ENCODE measurements around the gene DNAJC5G.
A peak's percentile ranks its signal among the peaks of the same experiment; 100 is the strongest.
"Not testable (repeated sequence)": the region's sequence is repeated elsewhere in the genome, so short reads cannot be mapped to it uniquely, and the experiment has no call there.

DNAJC5G gene

DNA sequence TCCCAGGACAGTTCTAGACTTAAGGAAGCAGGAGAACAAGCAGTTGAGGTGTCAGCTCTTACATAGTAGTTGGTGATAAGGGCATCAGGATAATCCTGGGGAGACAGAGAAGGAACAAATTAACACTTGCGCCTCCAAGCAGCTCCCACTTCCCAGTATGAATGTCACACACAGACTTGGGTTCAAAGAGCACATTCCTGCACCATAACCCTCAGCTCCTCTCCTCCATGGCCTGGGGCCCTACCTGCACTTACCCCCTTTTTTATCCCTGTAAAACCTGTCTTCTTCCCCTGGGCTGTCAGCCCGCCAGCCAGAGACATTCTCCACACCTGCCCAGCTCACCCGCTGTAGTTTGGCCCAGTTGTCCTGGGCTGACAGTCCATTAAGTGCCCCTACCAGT, 36.9 kb downstream of the DNAJC5G start:
- DNase-seq = no peak

GRCh38 chr2:27313882-27314645, 38.8 kb downstream of the DNAJC5G start:
- DNase-seq = no peak

DNA sequence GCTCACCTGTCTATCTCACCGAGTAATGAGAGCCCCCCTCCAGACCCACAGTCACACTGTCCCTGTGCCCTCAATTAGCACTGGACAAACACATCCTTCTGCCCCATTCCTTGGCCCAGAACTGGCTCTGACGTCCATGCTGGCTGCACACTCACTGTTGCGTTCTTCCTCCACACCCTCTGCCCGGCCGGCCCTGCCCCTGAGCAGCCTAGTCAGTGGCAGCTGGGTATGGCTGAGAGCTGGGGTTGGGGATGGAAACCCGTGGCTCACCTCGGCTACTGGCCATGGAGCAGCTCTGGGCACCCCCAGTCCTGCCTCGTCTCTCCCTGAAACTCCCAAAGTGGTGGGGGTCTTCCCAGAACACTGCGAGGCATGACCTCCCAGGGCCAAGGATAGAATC, 39.5 kb downstream of the DNAJC5G start:
- DNase-seq = no peak

- no peak for DNase-seq
Observed at GRCh38 chr2:27315122-27315521, 39.9 kb downstream of the DNAJC5G start.

GRCh38 chr2:27316655-27317412, 41.6 kb downstream of the DNAJC5G start:
- no peak for DNase-seq

- not testable (repeated sequence) for DNase-seq
Observed at GRCh38 chr2:27319839-27320238, 44.6 kb downstream of the DNAJC5G start.

DNA sequence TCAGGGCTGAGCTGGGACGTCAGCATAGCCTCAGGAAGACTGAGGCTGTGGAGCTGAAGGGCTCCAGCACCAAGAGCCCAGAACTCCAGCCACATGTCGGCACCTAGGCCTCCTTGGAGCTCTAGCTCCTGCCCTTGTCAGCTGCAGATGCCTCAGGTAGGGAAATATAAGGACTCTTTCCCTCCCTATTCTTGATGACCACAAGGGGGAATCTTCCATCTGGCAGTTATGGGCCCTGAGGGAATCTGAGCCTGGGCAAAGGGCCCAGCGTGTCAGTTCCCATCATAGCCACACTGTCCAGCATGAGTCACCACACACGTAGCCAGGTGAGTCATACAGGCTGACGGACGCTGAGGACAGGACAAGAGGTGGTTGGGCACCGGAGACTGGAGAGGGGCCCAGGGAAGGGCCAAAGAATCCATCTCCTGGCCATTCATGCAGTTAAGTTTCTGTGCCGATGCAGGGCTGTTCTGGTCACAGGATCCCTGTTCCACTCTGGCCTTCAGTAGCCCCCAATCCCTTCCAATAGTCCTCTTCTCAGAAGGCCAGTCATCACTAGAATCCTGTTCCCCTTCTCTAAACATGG, 45.8 kb downstream of the DNAJC5G start:
- DNase-seq = no peak

DNA sequence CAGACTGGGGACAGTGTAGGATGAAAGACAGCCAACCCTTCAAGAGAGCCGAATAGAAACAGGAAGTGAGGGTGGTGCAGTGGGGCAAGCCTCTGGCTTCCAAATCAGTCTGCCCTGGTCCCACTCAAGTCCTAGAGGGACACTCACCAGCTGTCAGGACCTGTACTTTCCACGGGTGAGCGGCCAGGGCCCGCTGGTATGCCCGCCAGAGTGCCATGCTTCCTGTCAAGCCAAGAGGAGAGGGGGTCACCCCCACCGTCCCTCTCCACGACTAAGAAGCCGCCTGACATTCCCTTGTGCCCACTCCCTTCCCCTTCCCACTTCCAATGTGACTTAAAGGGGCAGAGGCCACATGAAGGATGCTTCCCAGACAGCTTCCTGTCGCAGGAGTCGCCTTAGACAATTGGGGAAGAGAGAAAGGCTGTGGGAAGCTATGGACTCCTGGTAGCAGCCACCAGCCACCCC, 47.1 kb downstream of the DNAJC5G start:
- peak in 2 of 6 experiments; percentile 3 to 24 for DNase-seq

DNA sequence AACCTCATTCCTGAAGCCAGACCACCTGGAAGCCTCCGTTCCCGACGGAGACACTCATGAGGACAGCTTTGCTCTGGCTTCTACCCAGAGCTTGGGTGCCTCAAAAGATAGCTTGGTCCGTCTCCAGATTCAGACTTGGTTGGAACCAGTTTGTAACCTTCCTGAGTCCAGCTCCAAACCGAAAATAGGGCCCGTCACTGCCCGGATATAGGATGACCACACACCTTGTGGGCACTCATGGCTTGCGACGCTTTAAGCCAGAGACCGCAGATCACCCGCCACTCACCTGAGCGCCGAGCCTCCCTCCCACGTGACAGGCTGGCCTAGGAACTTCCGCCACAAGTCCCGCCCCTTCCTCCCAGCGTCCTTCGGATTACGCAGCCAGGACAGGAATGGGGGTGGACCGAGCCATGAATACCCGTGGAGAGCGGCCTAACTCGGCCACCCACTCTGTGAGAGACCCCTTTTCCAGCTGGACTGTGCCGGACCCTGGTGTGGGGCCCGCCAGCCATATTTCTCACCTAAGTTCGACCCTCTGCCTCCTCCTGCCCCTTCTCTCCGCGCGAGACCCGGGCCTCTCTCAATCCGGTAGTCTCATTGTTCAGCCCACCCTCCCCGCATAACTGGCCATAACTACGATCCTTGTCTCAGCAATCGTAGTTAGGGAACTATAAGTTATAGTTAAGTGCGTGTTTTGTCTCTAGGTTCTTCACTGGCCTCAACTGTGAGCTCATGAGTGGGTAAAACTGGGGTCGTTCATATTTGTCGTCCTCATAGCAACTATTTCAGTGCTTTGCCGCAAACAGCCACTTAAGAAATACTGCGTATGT, 47.7 kb downstream of the DNAJC5G start, which contains the start of gene MPV17:
TSS of gene MPV17 (minus strand) at position 332 of the 830 bp plus-strand sequence. CDS start 580 bp downstream, outside the sequence.
- peak; percentile 61 to 84 (median 79) for DNase-seq

- no peak for DNase-seq
Observed at GRCh38 chr2:27323596-27324285, 48.5 kb downstream of the DNAJC5G start.

DNA sequence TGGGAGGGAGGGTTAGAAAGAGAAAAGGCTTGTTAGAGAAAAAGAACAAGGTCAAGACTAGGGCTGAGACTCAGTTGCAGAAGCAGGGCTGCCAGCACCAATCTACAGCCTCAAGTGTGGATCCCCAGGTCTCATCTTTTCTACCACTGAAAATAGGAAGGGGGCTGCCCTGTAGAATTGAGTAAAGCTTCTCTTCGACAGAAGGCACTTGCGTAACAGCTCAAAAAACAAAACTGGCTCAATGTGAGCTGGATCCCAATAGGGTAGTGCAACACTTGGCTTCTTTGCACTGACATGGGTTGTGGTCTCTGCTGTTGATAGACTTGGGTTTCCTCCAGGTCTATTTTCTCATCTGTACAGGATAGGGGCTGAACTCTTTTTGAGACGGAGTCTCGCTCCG, 49.5 kb downstream of the DNAJC5G start:
- DNase-seq = no peak
